Stimulated activated CD4-positive, alpha-beta T cell treated with anti-CD3 and anti-CD28 coated beads, TNF-alpha, amount 100 ng/mL, for 1 hour (primary cell): ENCODE measurements around the gene LACRT.
"Not testable (repeated sequence)": the region's sequence is repeated elsewhere in the genome, so short reads cannot be mapped to it uniquely, and the experiment has no call there.

Experiments used
- DNase-seq, 3 donors: peaks; one replicate each; pipeline ENCODE4 v3.0.0-alpha.2; 2020; ENCODE audit warnings: low read depth in 3 of 3, low spot score in 1 of 3

LACRT gene, protein sequence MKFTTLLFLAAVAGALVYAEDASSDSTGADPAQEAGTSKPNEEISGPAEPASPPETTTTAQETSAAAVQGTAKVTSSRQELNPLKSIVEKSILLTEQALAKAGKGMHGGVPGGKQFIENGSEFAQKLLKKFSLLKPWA

DNA sequence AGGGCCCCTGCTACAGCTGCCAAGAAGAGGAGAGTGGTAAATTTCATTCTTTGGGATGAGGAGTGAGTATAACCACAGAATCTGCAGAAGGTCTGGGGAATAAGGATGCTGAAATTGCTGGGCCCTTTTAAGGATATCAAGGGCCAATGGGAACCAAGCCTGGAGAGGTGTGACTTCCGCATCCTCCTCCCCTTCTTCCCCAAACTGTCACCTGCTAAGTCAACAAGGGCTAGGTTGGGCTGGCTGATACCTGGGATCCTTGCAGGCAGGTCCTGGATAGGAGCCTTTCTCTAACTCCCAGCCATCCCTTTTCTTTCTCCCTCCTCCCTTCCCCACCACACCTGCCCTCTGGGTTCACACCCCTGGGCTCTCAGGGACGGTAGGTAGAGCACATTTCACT, at the start of gene LACRT:
LACRT (minus strand) TSS at position 101 of the 400 bp plus-strand sequence; CDS start at position 47, 54 bp downstream.
- DNase-seq = no peak

DNA sequence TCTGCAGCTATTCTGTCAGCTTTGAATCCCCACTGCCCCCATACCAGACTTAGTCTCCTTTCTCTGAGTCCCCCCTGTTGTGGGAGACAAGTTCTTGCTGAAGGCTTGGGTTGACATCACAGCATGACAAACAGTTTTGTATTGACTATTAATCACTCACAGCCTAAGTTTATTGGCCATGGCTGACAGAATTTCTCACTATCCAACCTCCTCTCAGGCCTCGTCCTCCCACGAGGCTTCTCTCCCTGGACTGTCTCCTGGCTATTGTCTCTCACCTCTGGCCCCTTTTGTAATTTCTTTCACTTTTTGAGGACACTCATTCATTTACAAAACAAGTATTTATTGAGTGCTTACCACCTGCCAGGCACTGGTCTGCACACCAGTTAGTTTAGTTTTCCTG, 48.7 kb upstream of the LACRT start:
- DNase-seq = no peak

DNA sequence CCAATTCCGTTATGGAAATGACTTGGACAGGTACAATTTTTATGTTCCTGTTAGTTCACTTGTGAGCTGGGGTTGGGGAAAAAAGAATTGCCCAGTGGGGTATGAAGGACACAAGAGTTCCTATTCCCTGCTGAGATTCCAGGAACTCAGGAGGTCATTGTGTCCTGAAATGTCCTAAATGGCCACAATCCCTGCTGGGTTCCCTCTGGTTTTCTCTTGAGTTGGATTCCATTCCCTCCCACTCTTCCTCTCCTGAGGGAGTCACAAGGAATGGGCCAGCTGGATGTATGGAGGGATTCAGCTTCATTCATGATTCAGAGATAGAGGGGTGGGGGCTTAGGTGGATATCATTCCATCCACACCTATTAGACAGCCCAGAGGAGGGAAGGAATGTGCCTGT, 48.0 kb upstream of the LACRT start:
- no peak for DNase-seq

DNA sequence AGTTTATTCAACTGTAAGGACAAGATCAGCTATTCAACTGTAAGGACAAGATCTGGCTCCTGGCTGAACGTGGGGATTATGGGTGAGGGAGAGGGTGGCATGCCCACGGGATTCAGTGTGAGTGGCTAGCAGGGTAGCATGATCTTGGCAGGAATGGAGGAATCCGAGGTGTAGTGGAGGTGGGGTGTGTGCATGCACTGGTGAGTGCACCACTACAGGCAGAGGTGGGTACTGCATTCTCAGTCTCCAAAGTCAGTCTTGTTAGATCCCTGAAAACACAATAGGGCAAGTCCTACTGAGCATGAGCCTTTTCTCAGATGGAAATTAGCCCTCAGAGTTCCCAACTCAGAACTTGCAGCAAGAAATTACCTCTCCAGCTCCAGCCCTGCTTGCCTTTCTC, 45.7 kb upstream of the LACRT start:
- peak in 1 of 3 donors; percentile 5 for DNase-seq

DNA sequence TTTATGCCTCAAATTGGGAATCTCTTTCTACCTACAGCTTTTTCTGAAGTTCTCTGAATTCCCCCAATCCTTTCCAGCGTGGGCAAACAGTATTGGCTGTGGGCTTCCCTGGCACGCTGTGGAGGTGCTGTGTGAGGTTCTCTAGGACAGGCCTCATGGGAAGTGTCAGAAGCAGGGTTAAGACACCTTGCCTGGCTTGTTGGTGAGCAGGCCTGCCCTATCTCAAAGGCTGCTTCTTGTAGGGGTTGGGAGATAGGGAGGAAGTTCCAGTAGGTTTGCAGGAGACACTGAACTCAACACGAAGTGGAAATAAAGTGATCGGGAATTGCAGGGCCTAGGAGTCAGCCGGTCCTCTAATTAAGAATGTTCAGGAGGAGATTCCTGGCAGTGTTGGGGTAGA, 43.4 kb upstream of the LACRT start:
- no peak for DNase-seq

DNA sequence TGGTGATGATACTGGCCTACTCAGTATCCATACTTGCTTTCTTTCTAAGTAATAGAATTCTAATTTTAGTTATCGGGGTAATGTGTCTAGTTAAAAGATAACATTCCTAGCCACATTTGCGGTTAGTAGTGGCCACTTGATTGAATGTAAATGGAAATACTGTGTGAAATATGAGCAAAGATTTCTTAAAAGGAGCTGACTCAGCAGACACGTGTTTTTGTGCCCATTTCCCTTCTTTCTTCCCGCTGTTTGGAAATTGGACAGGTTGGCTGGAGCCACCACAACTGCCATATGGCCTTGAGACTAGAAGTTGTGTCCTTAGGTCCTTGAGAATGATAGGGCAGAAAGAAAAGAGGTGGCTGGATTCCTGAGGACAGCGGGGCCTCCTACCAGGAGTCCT, 33.2 kb upstream of the LACRT start:
- DNase-seq = no peak

DNA sequence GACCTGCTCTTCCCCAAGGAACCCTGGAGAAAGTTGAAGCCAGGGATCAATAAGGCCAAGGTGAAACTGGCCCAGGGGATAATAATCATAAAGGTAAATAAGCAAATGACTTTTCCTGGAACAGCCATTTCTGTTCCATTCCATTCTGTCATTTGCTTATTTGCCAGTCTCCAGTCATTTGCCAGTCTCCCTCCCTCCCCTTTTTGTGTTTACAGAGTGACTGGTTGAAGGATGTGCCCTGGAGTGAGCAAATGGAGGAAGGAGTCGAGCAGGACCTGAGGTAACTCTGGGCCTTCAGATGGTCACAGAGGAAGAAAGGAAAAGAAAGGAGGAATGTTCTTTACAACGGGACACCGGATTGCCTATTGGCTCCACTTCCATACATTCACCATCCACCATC, 31.3 kb upstream of the LACRT start:
- DNase-seq = no peak

DNA sequence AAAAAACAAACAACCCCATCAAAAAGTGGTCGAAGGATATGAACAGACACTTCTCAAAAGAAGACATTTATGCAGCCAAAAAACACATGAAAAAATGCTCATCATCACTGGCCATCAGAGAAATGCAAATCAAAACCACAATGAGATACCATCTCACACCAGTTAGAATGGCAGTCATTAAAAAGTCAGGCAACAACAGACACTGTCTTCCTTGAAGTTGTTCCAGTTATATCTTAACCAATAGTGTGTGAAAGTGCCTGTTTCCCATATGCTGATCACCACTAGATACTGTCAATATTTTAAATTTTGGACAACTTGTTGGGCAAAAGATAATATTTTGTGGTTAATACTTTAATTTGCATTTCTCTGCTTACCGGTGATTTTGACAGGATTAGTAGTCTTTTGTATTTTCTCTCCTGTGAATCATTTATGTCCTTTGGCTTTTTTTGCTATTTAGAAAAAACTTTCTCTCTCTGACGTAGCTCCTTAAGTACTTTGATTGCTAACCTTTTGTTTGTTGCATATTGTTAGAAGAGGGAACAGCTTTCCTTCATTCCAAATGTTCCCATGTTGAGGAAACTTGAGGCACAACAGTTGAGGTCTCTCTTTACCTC, 30.4 kb upstream of the LACRT start:
- not testable (repeated sequence) for DNase-seq

DNA sequence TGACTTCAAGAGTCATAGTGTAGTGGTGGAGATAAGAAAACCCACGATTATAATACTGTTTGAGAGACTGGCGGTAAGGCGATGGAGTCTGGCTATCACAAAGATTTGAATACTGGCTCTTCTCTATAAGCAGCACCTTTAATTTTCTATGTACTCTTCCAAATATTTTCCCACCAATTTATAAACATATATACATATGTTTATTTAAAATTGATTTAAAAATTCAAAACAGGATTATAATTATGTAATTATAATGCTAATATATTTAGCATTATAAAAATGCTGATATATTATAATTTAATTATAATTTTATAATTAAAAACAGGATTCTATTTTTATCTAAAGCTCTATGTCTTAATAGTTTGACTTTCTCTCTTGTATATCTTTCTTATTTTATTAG, 28.9 kb upstream of the LACRT start:
- DNase-seq = no peak

DNA sequence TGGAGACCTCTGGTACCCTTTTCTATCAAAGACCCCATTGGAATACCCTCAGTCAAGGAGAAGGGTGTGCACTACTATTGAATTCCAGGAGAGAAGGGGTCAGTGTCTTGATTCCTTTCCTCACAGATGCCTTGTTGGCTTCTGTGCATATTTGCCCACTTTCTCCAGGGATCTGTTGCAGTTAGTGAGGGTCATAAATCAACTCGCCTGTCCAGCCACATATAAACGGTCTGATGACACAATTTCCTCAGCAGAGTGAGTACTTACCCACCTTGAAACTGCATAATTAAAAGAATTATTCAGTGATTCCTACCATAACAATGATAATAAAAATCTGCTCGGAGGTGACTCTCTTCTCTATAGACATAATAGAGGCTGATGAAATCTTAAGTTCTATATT, 27.3 kb upstream of the LACRT start:
- no peak for DNase-seq

DNA sequence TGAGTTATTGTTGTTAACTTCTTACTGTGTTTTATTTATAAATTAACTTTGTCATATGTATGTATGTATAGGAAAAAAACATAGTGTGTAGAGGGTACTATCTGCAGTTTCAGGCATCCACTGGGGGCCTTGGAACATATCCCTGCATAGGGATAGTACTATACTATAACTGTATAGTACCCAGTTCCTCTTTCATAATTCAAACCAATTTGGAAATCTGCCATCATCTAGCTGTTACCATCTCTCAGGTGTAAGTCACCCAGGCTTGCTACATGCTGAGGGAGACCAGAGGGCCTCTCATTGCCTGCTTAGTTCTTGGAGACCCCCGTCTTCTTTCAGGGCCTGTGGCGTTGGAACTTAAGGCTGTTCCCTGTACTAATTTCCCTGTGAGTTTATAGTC, 26.4 kb upstream of the LACRT start:
- DNase-seq = no peak

DNA sequence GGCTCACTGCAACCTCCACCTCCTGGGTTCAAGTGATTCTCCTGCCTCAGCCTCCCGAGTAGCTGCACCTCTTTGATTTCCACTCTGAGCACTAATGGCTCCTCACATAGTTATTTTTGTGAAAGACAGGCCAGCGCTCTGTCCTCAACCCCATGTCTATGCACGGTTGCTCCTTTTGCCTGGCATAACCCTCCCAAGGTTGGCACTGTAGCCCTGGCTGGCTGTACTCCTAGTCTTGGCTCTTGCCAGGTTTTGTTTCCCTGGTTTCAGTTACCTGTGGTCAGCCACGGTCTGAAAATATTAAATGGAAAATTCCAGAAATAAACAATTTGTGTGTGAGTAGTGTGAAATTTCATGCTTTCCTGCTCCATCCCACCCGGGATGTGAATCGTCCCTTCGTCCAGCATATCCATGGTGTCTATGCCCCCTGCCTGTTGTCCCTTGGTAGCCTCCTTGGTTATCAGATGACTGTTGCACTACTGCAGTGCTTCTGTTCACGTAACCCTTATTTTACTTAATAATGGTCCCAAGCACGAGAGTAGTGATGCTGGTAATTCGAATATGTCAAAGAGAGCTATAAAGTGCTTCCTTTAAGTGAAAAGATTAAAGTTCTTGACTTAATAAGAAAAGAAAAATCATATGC, 25.7 kb upstream of the LACRT start:
- DNase-seq = no peak

DNA sequence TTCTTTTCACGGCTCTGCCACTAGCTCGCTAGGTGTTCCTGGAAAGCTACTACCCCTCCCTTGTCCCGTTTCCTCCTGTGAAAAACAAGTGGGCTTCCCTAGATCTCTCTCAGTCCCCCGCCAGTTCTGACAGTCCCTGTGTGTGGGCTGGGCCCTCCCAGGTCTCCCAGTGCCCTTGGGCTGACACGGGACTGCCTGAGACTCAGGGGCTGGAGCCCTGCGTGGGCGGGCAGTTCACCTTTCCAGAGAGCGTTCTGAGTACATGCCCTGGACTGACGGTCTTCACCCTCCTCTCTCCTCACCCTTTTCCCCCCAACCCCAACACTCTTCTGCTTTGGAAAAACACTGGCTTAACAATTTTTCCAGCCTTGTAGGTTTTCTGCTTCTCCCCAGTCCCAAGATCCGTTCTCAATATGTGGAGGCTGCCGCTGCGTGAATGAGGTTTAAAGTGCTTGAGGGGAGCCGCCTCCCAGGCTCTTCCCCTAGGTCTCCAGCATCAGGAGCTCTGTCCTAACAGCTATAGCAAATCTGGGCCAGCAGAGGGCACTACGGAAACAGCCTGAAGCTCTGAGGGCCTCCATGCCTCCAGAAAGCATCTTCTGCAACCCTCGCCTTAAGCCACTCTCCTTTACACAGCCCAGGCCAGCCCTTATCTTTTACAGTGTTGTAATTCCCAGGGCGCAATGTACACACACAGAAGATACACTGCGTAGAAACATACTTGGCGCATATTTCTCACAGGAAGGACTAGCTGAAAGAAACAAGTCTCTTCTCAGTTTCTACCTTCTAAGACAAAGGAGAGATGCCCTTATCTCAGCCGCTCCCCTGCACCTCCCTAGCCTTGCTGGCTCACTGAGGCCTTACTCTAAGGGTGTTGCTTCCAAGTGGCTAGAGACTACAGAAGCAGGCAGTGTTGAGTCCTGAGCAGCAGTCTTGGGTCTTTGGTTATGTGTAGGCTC, 23.9 kb upstream of the LACRT start:
- DNase-seq = peak in 2 of 3 donors; percentile 5 to 12

DNA sequence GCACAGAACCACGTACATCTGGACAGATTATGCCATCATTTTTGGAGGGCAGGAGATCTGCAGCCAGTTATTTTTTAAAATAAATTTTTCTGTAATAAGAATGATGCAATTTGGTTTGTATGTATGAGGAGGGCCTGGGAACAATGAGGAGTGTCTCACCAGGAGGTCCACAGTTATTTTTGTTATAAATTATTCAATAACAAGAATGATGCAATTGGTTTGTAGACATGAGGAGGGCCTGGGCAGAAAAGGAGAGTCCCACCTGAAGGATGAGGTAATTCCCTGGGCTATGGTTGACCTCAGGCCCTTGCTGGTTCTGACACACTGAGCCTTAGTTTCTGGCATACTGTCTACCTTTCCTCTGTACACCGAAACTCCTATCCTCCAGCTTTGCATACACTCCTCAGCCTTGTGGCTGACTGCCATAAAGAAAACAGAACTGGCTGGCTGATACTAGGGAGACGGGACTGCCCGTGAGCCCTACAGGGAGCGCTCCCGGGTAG, 22.5 kb upstream of the LACRT start:
- DNase-seq = no peak

DNA sequence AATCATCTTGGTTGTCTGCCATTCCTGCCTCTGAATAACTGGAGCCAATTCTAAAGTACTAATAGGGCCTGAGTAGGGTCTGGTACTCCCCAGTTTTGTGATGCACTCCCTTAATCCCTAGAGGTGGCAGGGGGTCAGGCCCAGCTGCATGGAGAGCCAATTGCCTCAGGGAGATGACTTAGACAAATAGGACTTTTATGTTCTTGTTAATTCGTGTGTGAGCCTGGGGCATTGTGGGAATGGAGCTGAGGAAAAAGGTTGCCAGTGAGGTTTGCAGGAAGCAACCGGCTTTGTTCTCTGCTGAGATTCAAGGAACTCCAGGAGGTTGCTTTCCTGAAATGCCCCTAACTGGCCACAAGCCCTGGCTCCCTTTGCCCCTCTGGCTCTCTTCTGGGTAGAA, 20.2 kb upstream of the LACRT start:
- DNase-seq = no peak

DNA sequence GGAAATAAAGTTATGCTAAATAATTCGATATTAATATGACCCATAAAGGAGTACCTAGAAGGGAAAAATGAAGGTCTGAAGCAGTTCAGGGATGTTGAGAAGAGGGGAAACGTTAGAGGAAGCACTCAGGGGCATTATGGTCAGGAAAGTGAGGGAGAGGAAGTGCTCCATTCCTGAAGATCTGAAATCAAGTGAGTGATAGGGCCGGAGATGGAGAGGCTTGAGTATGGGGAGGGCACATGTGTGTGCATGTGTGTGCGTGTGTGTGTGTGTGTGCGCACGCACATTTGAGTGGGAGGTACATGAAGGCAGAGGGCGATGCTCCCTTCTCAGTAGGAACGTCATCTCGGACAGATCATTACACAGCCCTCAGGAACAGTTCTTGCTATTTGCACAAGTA, 18.3 kb upstream of the LACRT start:
- DNase-seq = no peak

DNA sequence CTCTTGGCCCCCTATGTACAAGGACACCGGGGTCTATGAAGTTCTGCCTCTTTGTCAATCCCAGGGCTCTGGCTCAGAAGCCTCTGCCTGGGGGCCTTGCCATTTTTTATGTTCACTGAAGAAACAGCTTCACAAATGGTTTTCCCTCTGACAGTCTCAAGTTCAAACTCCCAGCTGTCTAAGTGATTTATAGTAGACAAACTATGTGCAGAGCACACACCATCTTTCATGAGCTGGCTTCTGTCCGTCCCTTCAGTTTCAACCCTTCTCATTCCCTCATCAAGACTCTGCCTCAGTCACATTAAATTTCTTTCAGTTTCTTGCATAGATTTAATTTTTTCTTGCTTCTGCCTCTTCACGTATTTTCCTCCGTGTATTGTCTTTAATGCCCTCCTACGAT, 16.2 kb upstream of the LACRT start:
- DNase-seq = no peak

DNA sequence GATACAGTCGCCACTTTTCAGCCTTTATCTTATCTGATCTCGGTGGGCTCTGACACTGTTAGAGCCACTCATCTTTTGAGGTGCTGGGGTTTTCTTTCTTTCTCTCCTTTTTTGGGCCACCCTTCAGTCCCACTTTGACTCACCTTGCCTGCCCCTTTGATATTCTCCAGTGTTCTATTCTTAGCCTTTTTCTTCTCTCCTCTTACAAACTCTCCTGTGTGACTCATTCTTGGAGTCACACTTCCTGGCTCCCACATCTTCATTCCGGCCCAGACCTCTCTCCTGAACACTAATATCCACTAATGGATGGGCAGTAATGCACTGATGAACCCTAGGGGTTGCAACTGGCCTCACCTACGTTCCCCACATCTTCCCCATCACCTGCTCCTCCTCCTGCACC, 15.7 kb upstream of the LACRT start:
- DNase-seq = no peak

DNA sequence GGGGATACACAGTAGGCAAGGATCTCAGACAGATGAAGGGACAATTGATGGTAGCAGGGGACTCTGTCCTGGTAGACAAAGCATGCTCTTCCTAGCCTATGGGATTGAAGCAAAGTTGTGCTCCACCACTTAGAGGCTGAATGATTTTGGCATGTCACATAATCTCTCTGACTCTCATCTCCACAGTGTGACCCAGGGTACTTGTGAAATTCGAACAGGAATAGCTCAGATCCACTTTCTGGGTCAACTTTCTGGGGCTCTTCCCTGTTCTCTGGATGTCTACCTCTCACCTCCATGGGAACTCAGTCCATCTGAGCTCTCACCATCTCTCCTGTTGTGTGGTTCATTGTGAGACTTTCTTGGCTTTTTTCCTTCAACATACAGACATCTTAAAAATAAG, 15.1 kb upstream of the LACRT start:
- no peak for DNase-seq

DNA sequence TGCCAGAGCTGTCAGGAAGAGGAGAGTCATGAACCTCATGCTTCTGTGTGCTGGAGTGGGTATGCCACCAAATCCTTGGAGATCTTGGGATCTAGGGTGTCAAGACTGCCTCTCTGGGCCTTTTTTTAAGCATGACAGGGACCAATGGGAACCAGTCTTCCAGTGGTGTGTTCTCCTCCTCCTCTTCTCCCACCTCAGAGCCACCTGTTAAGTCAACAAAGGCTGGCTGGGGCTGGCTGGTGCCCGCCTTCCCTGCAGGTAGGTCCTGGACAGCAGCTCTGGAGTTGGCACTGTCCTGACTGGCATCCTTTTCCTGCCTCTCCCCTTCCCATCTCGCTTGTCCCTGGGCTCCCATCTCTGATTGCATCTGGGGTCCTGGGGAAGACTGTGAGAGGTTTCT, 13.6 kb upstream of the LACRT start, which contains the start of gene DCD:
DCD (minus strand) TSS at position 101 of the 400 bp plus-strand sequence; CDS start at position 39, 62 bp downstream.
- DNase-seq = no peak

DNA sequence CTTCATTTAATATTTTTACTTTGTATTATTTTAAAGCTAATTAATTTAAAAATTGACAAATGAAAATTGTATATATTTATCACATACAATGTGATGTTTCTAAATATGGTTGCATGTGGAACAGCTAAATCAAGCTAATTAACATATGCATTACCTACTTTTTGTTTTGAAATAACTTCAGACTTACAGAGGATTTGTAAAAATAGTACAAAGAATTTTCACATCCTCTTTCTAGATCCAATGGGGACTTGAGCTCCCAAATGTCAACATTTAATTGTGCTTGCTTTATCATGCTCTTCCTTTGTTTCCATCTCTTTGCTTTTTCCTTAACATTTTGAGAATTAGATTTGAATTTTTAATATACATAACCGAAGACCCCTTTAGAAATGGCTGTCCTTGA, 6.9 kb upstream of the LACRT start:
- no peak for DNase-seq
